Suppressor macrophage treated with lipopolysaccharide for 1 hour (primary cell): Measurements from ENCODE around the gene CDH19.
A peak's percentile ranks its signal among the peaks of the same experiment; 100 is the strongest.

Experiments
- DNase-seq, 3 donors: peaks; one replicate each; pipeline ENCODE4 v3.0.0-alpha.2; 2020 to 2022

The CDH19 gene, protein sequence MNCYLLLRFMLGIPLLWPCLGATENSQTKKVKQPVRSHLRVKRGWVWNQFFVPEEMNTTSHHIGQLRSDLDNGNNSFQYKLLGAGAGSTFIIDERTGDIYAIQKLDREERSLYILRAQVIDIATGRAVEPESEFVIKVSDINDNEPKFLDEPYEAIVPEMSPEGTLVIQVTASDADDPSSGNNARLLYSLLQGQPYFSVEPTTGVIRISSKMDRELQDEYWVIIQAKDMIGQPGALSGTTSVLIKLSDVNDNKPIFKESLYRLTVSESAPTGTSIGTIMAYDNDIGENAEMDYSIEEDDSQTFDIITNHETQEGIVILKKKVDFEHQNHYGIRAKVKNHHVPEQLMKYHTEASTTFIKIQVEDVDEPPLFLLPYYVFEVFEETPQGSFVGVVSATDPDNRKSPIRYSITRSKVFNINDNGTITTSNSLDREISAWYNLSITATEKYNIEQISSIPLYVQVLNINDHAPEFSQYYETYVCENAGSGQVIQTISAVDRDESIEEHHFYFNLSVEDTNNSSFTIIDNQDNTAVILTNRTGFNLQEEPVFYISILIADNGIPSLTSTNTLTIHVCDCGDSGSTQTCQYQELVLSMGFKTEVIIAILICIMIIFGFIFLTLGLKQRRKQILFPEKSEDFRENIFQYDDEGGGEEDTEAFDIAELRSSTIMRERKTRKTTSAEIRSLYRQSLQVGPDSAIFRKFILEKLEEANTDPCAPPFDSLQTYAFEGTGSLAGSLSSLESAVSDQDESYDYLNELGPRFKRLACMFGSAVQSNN

DNA sequence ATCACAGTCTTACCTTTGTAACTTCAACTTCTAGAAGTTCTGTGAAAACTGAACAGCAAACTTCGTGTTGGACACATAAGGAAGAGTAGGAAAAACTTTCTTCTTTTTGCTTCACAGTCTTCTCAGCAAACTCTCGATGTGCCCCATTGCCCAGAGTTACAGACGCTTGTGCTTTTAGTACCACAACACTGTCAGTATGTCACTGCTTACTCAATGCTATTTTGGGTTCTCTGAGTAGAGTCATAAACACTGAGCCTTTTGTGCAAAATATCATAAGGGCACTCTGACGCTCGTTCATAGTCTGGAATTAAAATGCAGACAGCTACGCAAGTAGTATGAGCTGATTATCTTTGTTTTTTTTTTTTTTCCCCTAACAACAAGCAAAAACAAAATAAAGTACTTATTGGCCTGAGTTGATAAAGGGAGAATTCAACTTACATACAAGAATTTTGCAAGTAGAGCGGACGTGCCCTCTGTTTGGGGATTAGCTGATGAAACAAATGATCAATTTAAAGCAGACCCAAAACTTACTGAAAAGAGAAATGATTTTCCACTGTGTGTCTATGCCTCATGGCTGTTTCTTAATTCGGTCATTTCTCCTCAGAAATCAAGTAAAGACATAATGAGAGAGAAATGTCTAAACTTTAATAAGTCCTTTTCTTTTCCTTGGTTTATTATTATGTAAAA, at the start of gene CDH19:
CDH19 (minus strand) TSS at position 150 of the 687 bp plus-strand sequence. CDS start 31,886 bp downstream, outside the sequence.
- DNase-seq: no peak

- peak in 2 of 3 donors; percentile 41 to 44 for DNase-seq
Observed at GRCh38 chr18:66647671-66648070, 43.8 kb upstream of the CDH19 start.

GRCh38 chr18:66646609-66647008, 42.7 kb upstream of the CDH19 start:
- peak in 1 of 3 donors; percentile 18 for DNase-seq

DNA sequence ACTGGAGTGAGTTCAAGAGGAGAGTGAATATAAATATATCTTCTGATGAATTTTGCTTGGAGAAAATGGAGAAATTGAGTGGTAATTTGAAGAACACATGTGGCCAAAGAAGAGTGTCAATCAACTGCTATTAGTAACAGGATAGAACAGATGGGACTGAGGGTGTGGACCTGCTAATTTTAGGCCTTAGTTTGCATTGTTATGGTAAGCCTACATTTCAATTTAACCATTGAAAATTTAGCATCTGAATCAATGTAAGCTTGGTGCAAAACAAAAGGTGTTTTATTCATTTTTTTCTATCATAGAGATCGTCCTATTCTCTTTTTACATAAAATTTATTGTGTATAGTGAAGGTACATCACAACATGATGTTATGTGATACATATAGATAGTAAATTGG, 42.1 kb upstream of the CDH19 start:
- no peak for DNase-seq

DNA sequence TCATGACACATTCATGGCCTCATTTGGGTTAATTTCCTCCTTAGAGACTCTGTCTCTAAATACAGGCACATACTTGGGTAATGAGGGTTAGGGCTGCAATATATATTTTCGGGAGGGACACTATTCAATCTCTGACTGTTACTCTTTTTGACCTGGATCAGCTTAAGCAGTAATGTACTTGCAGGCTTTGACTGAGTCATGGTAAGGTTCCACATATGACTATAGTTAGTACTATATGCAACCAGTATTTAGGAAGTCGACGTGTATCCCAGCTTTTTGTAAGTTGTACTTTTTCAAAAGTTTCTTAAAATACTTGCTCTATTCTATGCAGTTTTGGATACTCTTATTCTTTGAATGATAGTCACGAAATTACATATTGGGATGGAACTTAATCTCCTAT, 37.2 kb upstream of the CDH19 start:
- peak; percentile 47 to 64 (median 62) for DNase-seq

DNA sequence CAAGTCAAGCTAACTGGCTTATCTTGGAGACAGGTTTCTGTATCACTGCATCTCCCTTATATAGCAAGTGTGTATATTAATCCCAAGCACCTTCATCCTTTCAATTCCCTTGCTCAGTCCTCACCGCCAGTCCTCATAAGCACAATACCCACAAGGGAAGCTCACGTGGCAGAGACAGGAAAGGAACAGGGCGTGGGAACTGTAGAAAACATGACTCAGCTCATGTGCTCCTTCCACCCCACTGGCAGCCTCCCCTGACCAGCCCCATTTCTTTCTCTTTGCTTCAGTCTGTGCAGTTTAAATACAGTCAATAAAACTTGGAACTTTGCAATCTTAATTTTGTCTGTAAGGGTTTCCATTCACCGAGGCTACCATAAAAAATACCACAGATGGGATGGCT, 36.5 kb upstream of the CDH19 start:
- peak; percentile 82 to 87 (median 83) for DNase-seq

DNA sequence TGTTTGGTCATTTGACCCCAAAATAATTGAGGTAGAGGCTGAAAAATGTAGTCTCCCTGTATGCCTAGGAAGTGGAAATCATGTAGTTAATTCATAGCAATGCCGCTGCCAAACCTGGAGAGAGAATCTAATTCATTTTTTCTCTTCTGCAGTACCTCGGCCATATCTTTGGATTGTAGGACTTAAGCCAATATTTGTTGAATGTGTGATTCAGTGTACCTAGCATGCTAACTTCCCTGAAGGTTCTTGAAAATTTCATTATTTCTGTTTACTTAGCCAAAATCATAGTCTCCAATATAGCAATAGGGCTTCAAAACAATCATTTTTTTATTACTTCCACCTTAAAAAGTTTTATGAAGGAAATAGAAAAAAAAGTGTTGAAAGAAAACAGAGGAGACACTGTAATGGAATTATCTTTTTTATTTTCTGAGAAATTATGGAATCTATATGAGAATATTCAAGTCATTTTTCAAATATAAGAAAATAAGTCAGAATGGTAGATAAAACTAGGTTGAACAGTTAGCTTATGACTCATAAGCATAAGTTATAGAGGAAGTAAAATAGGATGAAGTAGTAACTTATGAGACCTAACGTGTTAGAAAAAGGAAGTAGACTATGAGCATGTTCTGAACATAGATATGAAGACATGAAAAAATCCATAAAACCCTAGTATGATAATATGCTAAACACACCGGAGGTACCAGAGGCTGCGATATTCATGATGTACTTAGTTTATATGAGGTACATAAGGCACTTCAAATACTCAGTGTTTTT, 35.2 kb upstream of the CDH19 start:
- peak; percentile 48 to 89 (median 84) for DNase-seq

DNA sequence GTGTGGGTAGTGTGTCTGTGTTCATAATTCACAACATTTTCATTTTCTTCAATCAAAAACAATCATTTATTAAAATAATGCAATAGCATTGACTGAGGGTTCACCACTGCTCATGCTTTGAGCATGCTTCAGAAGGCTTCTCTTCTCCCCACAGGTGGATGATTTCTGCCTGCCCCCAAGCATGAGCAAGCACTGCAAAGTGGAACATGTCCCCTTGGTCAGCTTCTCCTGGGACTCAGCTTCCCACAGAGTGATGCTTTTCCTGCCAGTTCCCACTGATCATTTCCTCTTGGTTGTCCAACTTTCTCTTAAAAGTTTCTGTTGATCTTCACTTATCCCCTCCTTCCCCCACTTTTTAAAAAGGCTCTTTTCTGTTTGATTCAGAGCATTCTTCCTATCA, 31.5 kb upstream of the CDH19 start:
- no peak for DNase-seq

- peak; percentile 39 to 81 (median 79) for DNase-seq
Observed at GRCh38 chr18:66632756-66633155, 28.9 kb upstream of the CDH19 start.

DNA sequence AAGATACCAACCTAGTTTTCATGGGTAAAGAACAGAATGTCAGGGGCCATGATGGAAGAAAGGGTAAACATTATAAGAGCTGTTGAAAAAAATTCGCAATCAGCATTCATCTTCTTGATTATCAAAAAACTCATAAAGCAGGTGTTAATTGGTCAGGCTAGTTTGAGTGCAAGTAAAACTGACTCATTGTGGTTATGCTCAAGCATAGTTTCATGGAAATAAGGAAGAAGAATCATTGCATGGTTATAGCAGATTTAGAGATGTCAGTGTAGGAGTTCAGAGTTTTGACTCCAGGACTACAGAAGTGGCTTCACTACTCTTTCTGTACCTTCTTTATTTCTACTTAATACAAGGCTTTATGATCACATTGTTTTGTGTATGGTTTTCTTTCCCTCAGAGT, 26.9 kb upstream of the CDH19 start:
- peak; percentile 45 to 77 (median 74) for DNase-seq

- DNase-seq: peak in 2 of 3 donors; percentile 29 to 37
Observed at GRCh38 chr18:66623821-66624220, 19.9 kb upstream of the CDH19 start.

DNA sequence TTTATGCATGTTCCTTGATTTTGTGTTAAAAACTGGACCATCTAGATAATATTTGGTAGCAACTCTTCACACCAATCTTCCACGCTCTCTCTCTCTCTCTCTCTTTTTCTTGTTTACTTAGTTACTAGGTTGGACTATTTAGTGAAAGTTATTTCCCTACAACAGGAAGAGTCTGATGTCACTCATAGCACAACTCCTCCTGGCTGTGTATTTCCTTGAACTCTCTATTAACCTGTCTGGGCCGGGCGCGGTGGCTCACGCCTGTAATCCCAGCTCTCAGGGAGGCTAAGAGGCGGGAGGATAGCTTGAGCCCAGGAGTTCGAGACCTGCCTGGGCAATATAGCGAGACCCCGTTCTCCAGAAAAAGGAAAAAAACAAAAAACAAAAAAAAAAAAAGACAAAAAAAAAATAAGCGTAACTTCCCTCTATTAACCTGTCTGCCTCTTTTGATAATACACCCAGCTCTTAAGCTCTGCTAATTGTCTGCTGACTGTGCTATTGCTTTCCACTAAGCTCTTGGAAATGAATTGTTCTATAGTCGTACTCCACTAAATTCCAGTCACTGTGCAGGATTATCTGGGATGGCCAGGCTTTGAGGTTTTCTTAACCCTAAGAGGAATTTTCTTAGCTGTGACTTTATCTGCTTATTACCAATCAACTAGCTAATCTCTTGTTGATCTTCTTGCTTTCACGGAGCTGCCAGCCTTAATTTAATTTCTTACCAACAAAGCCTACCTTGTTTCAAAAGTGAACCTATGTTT, 18.1 kb upstream of the CDH19 start:
- DNase-seq: no peak

GRCh38 chr18:66616523-66616983, 12.7 kb upstream of the CDH19 start:
- DNase-seq: peak in 2 of 3 donors; percentile 29 to 46

- DNase-seq: no peak
Observed at GRCh38 chr18:66615176-66615575, 11.3 kb upstream of the CDH19 start.

DNA sequence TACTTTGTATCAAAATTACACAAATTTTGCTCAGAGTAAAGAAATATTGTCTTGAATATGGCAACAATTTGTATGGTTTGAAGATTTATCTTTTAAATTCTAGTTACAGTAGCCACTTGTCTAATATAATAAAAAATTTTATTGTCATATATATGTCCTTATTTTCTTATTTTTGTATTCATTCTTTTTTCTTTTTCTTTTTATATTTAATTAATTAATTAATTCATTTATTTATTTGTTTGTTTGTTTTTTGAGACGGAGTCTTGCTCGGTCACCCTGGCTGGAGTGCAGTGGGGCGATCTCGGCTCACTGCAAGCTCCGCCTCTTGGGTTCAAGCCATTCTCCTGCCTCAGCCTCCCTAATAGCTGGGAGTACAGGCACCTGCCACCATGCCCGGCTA, 3.7 kb upstream of the CDH19 start:
- DNase-seq: no peak

DNA sequence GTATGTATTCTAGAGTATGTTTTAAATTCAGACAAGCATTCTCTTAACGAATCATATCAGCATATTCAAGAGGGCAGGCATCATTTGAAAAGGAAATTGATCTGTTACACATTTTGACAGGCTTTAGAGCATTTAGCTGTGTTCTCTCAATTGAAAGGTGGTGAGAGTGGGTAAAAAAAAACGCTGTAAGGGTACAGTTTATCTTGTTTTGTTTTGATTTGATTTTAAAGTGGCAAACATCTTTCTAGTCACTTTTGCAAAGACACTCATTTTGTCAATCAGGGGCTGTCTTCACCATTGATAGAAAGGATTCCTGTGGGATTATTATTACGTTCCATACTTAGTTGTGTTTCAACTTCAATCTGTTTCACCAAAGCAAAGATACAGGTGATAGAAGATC, 2.2 kb downstream of the CDH19 start:
- no peak for DNase-seq

GRCh38 chr18:66599190-66599589, 4.7 kb downstream of the CDH19 start:
- DNase-seq: no peak

DNA sequence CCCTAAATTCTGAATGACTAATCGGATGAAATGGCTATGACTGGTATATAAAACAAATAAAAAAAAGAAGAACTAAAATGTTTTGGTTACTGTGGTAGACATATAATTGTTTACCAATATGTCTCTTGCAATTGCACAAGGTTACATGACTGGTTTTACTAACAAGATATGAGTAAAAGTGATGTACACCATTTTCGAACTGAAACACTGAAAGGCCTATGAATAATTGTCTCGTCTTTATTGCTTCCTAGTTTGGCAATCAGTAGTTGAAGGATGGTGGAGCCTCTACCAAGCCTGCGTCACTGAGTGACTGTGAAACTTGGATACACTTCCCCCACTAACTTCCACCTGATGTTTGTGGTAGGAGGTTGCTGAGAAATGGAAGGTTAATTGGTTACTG, 16.5 kb downstream of the CDH19 start:
- no peak for DNase-seq

GRCh38 chr18:66582211-66582610, 21.7 kb downstream of the CDH19 start:
- no peak for DNase-seq

GRCh38 chr18:66575263-66575662, 28.6 kb downstream of the CDH19 start:
- no peak for DNase-seq

DNA sequence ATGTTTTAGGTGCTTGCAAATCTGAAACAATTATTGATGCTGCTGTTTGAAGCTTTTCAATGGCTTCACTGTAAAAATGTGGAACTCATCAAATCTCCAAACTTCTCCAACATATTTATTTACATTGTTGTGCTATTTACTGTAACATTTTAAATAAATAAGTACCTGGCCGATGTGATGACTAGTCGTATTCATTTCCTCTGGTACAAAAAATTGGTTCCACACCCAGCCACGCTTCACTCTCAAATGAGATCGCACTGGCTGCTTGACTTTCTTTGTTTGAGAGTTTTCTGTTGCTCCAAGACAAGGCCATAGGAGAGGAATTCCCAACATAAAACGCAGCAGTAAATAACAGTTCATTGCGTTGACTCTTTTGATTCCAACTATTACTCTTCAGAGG, 32.0 kb downstream of the CDH19 start:
- DNase-seq: no peak

DNA sequence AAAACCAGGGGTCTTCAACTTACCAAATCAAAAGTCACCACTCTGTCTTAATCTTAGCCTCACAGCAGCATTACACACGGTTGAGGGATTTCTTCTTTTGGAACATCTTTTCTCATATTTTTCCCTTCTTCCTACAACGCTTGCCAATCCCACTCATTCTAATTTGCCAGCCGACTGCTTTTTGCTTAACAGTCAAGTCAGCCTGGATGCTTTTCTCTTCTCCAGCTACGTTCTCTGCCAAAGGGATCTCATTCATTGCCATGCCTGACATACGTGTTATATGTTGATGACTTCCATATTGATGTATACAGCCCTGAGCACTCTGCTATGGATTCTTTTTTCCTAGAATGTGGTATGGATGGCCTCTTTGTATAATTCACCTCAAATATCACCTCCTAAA, 37.3 kb downstream of the CDH19 start:
- DNase-seq: no peak
